ENCODE results near the gene DNAJB11.

The DNAJB11 gene

DNA sequence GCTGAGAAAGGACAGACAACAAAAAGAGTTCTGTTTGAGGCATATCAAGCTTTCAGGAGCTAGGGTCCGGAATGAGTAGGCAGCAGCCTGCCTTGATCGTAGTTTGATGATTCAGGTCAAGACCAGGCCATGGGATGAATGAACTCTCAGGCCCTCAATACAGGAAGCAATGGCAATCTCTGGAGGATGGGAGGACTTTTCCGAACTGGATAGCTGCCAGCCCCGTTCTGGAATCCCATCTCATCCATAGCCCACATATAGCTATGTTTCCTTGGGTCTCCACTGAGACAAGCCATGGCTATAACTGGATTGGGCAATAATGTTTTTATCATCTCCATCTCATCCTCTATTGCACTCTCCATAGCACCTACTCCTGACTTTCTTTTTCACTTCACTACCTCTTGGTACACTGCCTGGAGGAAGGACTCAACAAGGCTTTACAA lies 55.1 kb downstream of the DNAJB11 start:
- H3F3A ChIP-seq (ENCODE audit: control insufficient read depth, insufficient read depth) = no peaks in the 10 kb centered on the region
- H4K20me1 ChIP-seq (ENCODE audit: control insufficient read depth, insufficient read depth, low read depth, low read length) = no peaks in the 10 kb centered on the region
- no peak overlapping the region for H3K4me3 ChIP-seq (ENCODE audit: low read length)
- H3K4me2 ChIP-seq (ENCODE audit: low read length) = no peak overlapping the region
- H3K27me3 ChIP-seq (ENCODE audit: control insufficient read depth, low read length) = peaks cover 8% of the 10 kb centered on the region; the same call in 1 of the 2 replicates
- no peaks in the 10 kb centered on the region for H3K9me3 ChIP-seq (ENCODE audit: control insufficient read depth, insufficient read depth, low read length)
- no peak for TF ChIP-seq EZH2phosphoT487 (IDR thresholded peaks at IDR 0.05; ENCODE audit: borderline replicate concordance, low read length)
- TF ChIP-seq, protein P1, sequence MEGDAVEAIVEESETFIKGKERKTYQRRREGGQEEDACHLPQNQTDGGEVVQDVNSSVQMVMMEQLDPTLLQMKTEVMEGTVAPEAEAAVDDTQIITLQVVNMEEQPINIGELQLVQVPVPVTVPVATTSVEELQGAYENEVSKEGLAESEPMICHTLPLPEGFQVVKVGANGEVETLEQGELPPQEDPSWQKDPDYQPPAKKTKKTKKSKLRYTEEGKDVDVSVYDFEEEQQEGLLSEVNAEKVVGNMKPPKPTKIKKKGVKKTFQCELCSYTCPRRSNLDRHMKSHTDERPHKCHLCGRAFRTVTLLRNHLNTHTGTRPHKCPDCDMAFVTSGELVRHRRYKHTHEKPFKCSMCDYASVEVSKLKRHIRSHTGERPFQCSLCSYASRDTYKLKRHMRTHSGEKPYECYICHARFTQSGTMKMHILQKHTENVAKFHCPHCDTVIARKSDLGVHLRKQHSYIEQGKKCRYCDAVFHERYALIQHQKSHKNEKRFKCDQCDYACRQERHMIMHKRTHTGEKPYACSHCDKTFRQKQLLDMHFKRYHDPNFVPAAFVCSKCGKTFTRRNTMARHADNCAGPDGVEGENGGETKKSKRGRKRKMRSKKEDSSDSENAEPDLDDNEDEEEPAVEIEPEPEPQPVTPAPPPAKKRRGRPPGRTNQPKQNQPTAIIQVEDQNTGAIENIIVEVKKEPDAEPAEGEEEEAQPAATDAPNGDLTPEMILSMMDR (IDR thresholded peaks at IDR 0.05; ENCODE audit: low read depth, low read length, poor library complexity, severe bottlenecking) = no peak
- no peaks in the 10 kb centered on the region for H3K36me3 ChIP-seq (ENCODE audit: control insufficient read depth, low read length)
- H3K9me2 ChIP-seq (replicated peaks; ENCODE audit: control insufficient read depth, low read length) = no peaks in the 10 kb centered on the region
- H3K79me2 ChIP-seq (ENCODE audit: control insufficient read depth, low read length) = no peaks in the 10 kb centered on the region
- no peak overlapping the region for H3K27ac ChIP-seq (ENCODE audit: low read depth, low read length)
- no peaks in the 10 kb centered on the region for H3K4me1 ChIP-seq (ENCODE audit: control insufficient read depth, low read length)

DNA sequence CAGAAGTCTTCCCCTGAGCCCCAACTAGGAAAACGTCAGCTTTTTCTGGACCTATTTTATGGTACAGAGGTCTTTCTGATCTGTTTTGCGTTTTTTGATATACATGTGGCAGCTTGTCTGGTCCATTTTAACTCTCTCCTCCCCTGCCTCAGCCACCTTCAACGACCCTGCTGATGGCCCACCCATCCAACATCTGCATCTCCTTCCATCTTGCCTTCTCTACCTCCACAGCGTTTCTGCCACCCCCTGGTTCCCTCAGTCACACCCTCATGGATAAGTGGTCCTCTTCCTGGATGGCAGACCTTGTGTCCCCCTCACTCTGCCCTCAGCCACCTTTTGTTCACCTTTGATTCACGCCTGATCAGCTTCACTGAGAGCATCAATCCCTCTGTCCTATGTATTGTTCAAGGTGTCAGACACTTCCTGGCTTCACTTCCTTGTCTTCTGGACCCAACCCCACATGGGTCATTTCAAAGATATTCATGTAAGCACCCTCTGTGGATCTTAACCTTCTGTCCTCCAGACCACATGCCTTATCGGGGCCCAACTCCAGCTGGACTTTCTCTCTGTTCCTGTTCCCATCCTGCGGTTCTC lies 55.8 kb downstream of the DNAJB11 start:
- Histone ChIP-seq H3K27me3 (ENCODE audit: control insufficient read depth, low read length) (peaks cover 8% of the 10 kb centered on the region; the same call in 1 of the 2 replicates), H3K9me3 (ENCODE audit: control insufficient read depth, insufficient read depth, low read length) (no peaks in the 10 kb centered on the region), H3K36me3 (ENCODE audit: control insufficient read depth, low read length) (no peaks in the 10 kb centered on the region), H3K9me2 (replicated peaks; ENCODE audit: control insufficient read depth, low read length) (no peaks in the 10 kb centered on the region), H3K4me3 (ENCODE audit: low read length) (no peak overlapping the region), H3K79me2 (ENCODE audit: control insufficient read depth, low read length) (no peaks in the 10 kb centered on the region), H3K27ac (ENCODE audit: low read depth, low read length) (no peak overlapping the region), H3K4me2 (ENCODE audit: low read length) (no peak overlapping the region), H3K4me1 (ENCODE audit: control insufficient read depth, low read length) (no peaks in the 10 kb centered on the region), H3F3A (ENCODE audit: control insufficient read depth, insufficient read depth) (no peaks in the 10 kb centered on the region), H4K20me1 (ENCODE audit: control insufficient read depth, insufficient read depth, low read depth, low read length) (no peaks in the 10 kb centered on the region)
- no peak for TF ChIP-seq EZH2phosphoT487 (IDR thresholded peaks at IDR 0.05; ENCODE audit: borderline replicate concordance, low read length)
- TF ChIP-seq, protein P1 (IDR thresholded peaks at IDR 0.05; ENCODE audit: low read depth, low read length, poor library complexity, severe bottlenecking) = no peak

DNA sequence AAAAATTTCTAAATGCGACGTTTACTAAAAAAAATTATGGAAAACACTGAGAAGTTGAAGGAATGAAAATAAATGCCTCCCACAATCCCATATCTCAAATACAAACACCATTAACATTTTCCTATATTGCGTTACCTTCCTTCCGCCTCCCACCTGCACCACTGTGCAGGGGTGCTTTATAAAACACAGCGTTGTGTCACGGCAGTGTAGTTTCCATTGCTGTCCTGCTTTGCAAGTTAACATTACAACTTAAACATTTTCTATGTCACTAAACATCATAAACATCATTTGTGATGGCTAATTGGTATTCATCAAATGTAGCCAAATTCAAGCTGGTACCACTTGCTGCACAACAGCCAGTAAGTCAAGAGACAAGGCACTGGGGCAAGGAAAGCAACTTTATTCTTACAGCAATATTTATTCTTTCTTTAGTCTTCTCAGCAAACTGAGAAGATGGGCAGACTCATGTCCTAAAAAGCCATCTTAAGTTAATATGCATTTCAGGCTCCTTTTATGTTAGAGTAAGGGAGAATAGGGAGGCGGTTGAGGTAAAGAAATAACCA lies 57.4 kb downstream of the DNAJB11 start:
- Histone ChIP-seq H3K79me2 (ENCODE audit: control insufficient read depth, low read length) (no peaks in the 10 kb centered on the region), H3K9me2 (replicated peaks; ENCODE audit: control insufficient read depth, low read length) (no peaks in the 10 kb centered on the region), H3K27ac (ENCODE audit: low read depth, low read length) (no peak overlapping the region), H3K4me2 (ENCODE audit: low read length) (no peak overlapping the region), H3K9me3 (ENCODE audit: control insufficient read depth, insufficient read depth, low read length) (no peaks in the 10 kb centered on the region), H3F3A (ENCODE audit: control insufficient read depth, insufficient read depth) (no peaks in the 10 kb centered on the region), H3K4me3 (ENCODE audit: low read length) (no peak overlapping the region), H4K20me1 (ENCODE audit: control insufficient read depth, insufficient read depth, low read depth, low read length) (no peaks in the 10 kb centered on the region), H3K27me3 (ENCODE audit: control insufficient read depth, low read length) (0 out of 2 replicates have a peak, but pooled peaks cover 4% of the 10 kb centered on the region), H3K36me3 (ENCODE audit: control insufficient read depth, low read length) (no peaks in the 10 kb centered on the region), H3K4me1 (ENCODE audit: control insufficient read depth, low read length) (no peaks in the 10 kb centered on the region)
- TF ChIP-seq EZH2phosphoT487 (IDR thresholded peaks at IDR 0.05; ENCODE audit: borderline replicate concordance, low read length) = no peak
- TF ChIP-seq, protein P1 (IDR thresholded peaks at IDR 0.05; ENCODE audit: low read depth, low read length, poor library complexity, severe bottlenecking) = no peak
